ENCODE measurements around the gene CA11. TPM values are rescaled to one million over a fixed set of nuclear protein-coding genes. Genes with fewer than 3 reads are reported as not detected.
"Not testable (repeated sequence)": the region's sequence is repeated elsewhere in the genome, so short reads cannot be mapped to it uniquely, and the experiment has no call there.

The CA11 gene
- total RNA-seq, 4 donors from 2014 or later, result 0.51 to 55.1 (median 8.1) TPM

GRCh38 chr19:48685583-48685982, 39.6 kb upstream of the CA11 start:
- H3K36me3 ChIP-seq, result no peaks in the 10 kb centered on the region
- no peaks in the 10 kb centered on the region for H3K4me1 ChIP-seq
- no peak for DNase-seq
- TF ChIP-seq POLR2A (IDR thresholded peaks at IDR 0.05), result no peak
- no peak for TF ChIP-seq CTCF (IDR thresholded peaks at IDR 0.05)
- H3K27ac ChIP-seq, result no peak overlapping the region
- H3K27me3 ChIP-seq, result no peaks in the 10 kb centered on the region
- no peak overlapping the region for H3K4me3 ChIP-seq
- intact Hi-C loops (cut with DNase I; ENCODE audit: low total_unique reads), result no loop called here
- no peaks in the 10 kb centered on the region for H3K9me3 ChIP-seq

DNA sequence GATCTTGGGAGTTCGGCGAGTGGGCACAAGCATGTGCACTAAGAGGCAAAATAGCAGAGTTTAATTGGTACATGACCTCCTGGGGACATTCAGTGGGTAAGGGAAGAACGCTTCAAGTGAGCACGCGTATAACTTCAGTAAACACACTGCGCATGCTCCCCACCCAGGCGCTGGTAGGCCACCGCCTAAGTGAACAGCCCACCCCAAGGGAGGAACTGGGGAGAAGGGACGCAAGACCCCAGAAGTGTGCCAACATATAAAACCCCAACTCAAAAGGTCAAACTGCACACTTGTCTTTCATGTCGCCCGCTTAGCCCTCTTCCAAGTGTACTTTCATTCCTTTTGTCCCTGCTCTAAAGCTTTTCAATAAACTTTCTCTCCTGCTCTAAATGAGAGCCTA, 37.4 kb upstream of the CA11 start:
- peak; percentile 46 to 57 for DNase-seq
- intact Hi-C loops (cut with DNase I; ENCODE audit: low total_unique reads), result no loop called here
- H3K27ac ChIP-seq, result no peak overlapping the region
- H3K36me3 ChIP-seq, result no peaks in the 10 kb centered on the region
- H3K4me1 ChIP-seq, result no peaks in the 10 kb centered on the region
- no peak for TF ChIP-seq POLR2A (IDR thresholded peaks at IDR 0.05)
- no peak for TF ChIP-seq CTCF (IDR thresholded peaks at IDR 0.05)
- H3K4me3 ChIP-seq, result no peak overlapping the region
- H3K9me3 ChIP-seq, result no peaks in the 10 kb centered on the region
- H3K27me3 ChIP-seq, result no peaks in the 10 kb centered on the region

DNA sequence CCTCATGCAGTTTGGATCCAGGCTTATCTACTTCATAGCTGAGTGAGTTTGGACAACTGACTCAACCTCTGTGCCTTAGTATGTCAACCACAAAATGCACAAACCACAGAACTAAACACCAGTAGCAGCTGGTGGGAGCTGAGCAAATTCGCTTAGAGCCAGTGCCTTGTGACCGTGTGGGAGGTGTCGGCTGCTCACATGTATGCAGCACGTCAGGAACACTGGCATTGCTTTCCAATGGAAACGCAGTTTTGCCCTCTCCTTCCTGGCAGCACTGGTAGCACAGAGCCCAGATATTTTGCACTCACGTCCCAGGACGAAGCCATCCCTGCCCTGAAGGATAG, 35.1 kb upstream of the CA11 start:
- no peak for TF ChIP-seq CTCF (IDR thresholded peaks at IDR 0.05)
- TF ChIP-seq POLR2A (IDR thresholded peaks at IDR 0.05), result no peak
- Histone ChIP-seq H3K27me3 (no peaks in the 10 kb centered on the region), H3K36me3 (no peaks in the 10 kb centered on the region), H3K4me1 (no peaks in the 10 kb centered on the region), H3K9me3 (no peaks in the 10 kb centered on the region), H3K27ac (no peak overlapping the region), H3K4me3 (no peak overlapping the region)
- intact Hi-C loops (cut with DNase I; ENCODE audit: low total_unique reads), result no loop called here
- DNase-seq, result no peak

GRCh38 chr19:48680436-48681126, 34.6 kb upstream of the CA11 start:
- H3K4me3 ChIP-seq, result no peak overlapping the region
- TF ChIP-seq CTCF (IDR thresholded peaks at IDR 0.05), result no peak
- no peak for TF ChIP-seq POLR2A (IDR thresholded peaks at IDR 0.05)
- no peaks in the 10 kb centered on the region for H3K27me3 ChIP-seq
- intact Hi-C loops (cut with DNase I; ENCODE audit: low total_unique reads), result no loop called here
- no peaks in the 10 kb centered on the region for H3K4me1 ChIP-seq
- DNase-seq, result no peak
- H3K27ac ChIP-seq, result no peak overlapping the region
- H3K36me3 ChIP-seq, result no peaks in the 10 kb centered on the region
- no peaks in the 10 kb centered on the region for H3K9me3 ChIP-seq

DNA sequence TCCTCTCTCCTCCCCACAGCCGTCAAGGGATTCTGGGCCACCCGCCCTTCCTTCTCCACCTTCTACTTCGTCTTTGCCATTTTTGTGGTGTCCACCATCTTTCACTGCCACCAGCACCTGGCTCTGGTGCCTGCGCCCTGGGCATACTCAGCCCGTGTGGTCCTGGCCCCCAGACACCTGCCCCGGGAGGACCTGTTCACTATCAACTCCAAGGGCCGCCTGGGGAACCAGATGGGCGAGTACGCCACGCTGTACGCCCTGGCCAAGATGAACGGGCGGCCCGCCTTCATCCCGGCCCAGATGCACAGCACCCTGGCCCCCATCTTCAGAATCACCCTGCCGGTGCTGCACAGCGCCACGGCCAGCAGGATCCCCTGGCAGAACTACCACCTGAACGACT, 34.0 kb upstream of the CA11 start:
- H3K36me3 ChIP-seq; DNase-seq; H3K4me1 ChIP-seq; H3K4me3 ChIP-seq; H3K27me3 ChIP-seq; intact Hi-C loops (cut with DNase I; ENCODE audit: low total_unique reads); H3K9me3 ChIP-seq; H3K27ac ChIP-seq: not testable (repeated sequence)

- no peaks in the 10 kb centered on the region for H3K36me3 ChIP-seq
- DNase-seq, result no peak
- no peaks in the 10 kb centered on the region for H3K27me3 ChIP-seq
- no peak overlapping the region for H3K4me3 ChIP-seq
- no peaks in the 10 kb centered on the region for H3K9me3 ChIP-seq
- H3K27ac ChIP-seq, result no peak overlapping the region
- intact Hi-C loops (cut with DNase I; ENCODE audit: low total_unique reads), result no loop called here
- no peak for TF ChIP-seq CTCF (IDR thresholded peaks at IDR 0.05)
- no peak for TF ChIP-seq POLR2A (IDR thresholded peaks at IDR 0.05)
- H3K4me1 ChIP-seq, result no peaks in the 10 kb centered on the region
These were observed 32.2 kb upstream of the CA11 start for GRCh38 chr19:48678201-48678600.
